ENCODE results near the gene LANCL3.

GRCh38 chrX:37662181-37662580 lies 90.7 kb downstream of the LANCL3 start:
- TF ChIP-seq, protein P1, sequence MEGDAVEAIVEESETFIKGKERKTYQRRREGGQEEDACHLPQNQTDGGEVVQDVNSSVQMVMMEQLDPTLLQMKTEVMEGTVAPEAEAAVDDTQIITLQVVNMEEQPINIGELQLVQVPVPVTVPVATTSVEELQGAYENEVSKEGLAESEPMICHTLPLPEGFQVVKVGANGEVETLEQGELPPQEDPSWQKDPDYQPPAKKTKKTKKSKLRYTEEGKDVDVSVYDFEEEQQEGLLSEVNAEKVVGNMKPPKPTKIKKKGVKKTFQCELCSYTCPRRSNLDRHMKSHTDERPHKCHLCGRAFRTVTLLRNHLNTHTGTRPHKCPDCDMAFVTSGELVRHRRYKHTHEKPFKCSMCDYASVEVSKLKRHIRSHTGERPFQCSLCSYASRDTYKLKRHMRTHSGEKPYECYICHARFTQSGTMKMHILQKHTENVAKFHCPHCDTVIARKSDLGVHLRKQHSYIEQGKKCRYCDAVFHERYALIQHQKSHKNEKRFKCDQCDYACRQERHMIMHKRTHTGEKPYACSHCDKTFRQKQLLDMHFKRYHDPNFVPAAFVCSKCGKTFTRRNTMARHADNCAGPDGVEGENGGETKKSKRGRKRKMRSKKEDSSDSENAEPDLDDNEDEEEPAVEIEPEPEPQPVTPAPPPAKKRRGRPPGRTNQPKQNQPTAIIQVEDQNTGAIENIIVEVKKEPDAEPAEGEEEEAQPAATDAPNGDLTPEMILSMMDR (IDR thresholded peaks at IDR 0.05): no peak
- TF ChIP-seq ELF4 (CRISPR knock-in tag; IDR thresholded peaks at IDR 0.05; ENCODE audit: low read depth): no peak

Data from WTC11 (cell line).